Progenitor cell of endocrine pancreas (in vitro differentiated cells): ENCODE data around the gene RPUSD4. TPM values are rescaled to one million over a fixed set of nuclear protein-coding genes. Genes with fewer than 3 reads are reported as not detected.

ENCODE experiments used
- DNase-seq: peaks from one replicate; pipeline ENCODE4 v3.0.0; 2021; ENCODE audit warnings: low spot score; ENCODE audit not compliant: unreplicated experiment
- H3K27ac Mint-ChIP-seq: 2 replicates; pipeline ENCODE4 v1.8.0; 2021; ENCODE audit warnings: mild to moderate bottlenecking, moderate library complexity, mixed read lengths
- H3K27me3 Mint-ChIP-seq: 2 replicates; pipeline ENCODE4 v1.8.0; 2021; ENCODE audit warnings: mixed read lengths
- H3K36me3 Mint-ChIP-seq: 2 replicates; pipeline ENCODE4 v1.8.0; 2022; ENCODE audit warnings: mixed read lengths; ENCODE audit not compliant: insufficient read depth
- H3K4me1 Mint-ChIP-seq: 2 replicates; pipeline ENCODE4 v1.8.0; 2021; ENCODE audit warnings: low read depth, mixed read lengths
- H3K4me3 Mint-ChIP-seq: 2 replicates; pipeline ENCODE4 v1.8.0; 2021; ENCODE audit warnings: low read depth, mild to moderate bottlenecking, moderate library complexity, mixed read lengths
- H3K9me3 Mint-ChIP-seq: 2 replicates; pipeline ENCODE4 v1.8.0; 2021; ENCODE audit warnings: low read depth, mixed read lengths
- total RNA-seq: library from RNA; stranded (reverse); gene quantifications from 2 replicates; pipeline ENCODE4 v1.2.1, GENCODE V29; 2021
- TF ChIP-seq, protein P1 (sequence below): fragments of 200-600 bp; sonication (generic); IDR thresholded peaks from one replicate; pipeline ENCODE4 v1.5.0; 2021; ENCODE audit warnings: antibody characterized with exemption, mild to moderate bottlenecking; ENCODE audit not compliant: unreplicated experiment

The RPUSD4 gene
- total RNA-seq, 1 donor from 2014 or later, result 41.0 TPM

DNA sequence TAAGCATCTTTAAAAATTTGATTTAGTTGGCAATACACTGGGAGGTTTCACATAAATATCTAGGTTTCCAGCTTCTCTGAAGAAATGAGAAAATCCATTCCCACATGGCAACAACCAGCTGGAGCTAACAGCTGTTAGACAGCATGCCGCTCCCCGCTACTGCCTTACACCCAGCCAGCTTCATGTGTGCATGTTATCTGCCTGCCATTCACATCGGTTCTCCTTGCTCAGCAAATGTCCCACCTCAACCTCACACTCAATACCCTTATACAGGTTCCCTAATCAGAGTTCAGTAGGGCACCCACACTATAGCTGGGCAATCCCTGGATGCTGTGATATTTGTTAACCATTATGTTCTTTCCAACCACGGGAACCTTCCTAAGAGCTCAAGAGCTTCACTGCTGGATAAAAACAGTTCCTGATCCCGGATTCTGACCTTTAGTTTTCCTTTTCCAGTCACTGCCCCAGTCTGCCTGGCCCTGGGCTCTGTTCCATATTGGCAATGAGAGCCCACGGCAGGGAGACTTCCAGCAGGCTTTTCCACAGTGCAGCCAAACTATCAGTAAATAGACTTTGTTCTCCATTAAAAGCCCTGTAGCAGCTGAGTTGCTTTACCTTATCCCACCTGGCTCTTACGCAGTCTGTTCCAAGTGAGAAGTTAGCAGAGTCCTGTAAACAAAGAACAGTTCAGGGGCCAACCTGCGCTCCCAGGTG lies 8.6 kb downstream of the RPUSD4 start:
- no peaks in the 10 kb centered on the region for H3K9me3 Mint-ChIP-seq
- no peaks in the 10 kb centered on the region for H3K27me3 Mint-ChIP-seq
- TF ChIP-seq, protein P1, sequence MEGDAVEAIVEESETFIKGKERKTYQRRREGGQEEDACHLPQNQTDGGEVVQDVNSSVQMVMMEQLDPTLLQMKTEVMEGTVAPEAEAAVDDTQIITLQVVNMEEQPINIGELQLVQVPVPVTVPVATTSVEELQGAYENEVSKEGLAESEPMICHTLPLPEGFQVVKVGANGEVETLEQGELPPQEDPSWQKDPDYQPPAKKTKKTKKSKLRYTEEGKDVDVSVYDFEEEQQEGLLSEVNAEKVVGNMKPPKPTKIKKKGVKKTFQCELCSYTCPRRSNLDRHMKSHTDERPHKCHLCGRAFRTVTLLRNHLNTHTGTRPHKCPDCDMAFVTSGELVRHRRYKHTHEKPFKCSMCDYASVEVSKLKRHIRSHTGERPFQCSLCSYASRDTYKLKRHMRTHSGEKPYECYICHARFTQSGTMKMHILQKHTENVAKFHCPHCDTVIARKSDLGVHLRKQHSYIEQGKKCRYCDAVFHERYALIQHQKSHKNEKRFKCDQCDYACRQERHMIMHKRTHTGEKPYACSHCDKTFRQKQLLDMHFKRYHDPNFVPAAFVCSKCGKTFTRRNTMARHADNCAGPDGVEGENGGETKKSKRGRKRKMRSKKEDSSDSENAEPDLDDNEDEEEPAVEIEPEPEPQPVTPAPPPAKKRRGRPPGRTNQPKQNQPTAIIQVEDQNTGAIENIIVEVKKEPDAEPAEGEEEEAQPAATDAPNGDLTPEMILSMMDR, result no peak
- no peak overlapping the region for H3K27ac Mint-ChIP-seq
- peaks cover 35% of the 10 kb centered on the region for H3K36me3 Mint-ChIP-seq
- no peak for DNase-seq
- H3K4me1 Mint-ChIP-seq, result no peaks in the 10 kb centered on the region
- H3K4me3 Mint-ChIP-seq, result no peak overlapping the region

DNA sequence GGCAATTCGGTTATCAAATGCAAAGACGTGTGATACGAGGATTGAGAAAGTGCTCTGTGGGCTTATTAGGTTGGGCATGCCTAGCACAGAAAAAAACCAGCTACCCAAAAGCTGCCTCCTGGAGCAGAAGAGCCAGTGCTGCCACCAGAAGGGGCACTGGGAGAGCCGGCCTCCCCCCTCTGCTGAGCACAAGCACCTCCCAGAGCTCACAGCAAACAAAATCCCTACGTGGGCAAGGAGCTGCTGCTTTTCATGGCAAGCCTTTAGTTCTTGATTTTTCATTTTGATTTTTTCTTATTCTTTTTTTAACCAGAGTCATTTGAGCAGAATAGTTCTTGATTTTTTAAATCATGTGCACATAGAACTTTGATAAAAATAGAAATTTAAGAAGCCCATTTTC lies 12.8 kb downstream of the RPUSD4 start:
- no peak for DNase-seq
- Mint-ChIP-seq H3K4me3 (no peak overlapping the region), H3K4me1 (no peaks in the 10 kb centered on the region), H3K36me3 (peaks cover 52% of the 10 kb centered on the region), H3K27ac (no peak overlapping the region), H3K9me3 (no peaks in the 10 kb centered on the region), H3K27me3 (no peaks in the 10 kb centered on the region)
- TF ChIP-seq, protein P1, result no peak

DNA sequence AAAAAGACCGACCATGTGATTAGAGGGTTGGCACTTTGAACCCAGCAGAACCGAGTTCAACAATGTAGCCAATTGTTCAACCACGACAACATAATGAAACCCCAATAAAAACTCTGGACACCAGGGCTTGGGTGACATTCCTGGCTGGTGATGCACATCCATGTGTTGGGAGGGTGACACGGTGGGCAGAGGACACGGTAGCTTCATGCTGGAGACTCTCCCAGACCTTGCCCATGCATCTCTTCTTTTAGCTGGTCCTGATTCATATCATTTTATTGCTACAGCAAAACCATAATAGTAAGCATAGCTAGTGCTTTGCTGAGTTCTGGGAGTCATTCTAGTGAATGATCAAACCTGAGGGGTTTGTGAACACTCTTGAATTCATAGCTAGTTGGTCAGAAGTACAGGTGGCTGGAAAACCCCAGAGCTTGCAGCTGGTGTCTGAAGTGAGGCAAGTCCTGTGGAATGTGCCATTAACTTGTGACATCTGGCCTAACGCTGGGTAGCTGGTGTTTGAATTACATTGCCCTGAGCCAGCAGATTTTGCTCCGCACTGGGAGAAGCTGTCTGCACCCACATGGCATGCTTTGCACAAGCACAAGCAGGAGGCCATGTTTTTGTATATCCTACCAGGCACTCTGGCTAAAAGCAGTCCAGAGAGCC lies 14.0 kb downstream of the RPUSD4 start:
- H3K9me3 Mint-ChIP-seq, result no peaks in the 10 kb centered on the region
- H3K4me3 Mint-ChIP-seq, result no peak overlapping the region
- peaks cover 50% of the 10 kb centered on the region for H3K36me3 Mint-ChIP-seq
- TF ChIP-seq, protein P1, result no peak
- H3K27me3 Mint-ChIP-seq, result no peaks in the 10 kb centered on the region
- no peak for DNase-seq
- H3K27ac Mint-ChIP-seq, result no peak overlapping the region
- H3K4me1 Mint-ChIP-seq, result no peaks in the 10 kb centered on the region

DNA sequence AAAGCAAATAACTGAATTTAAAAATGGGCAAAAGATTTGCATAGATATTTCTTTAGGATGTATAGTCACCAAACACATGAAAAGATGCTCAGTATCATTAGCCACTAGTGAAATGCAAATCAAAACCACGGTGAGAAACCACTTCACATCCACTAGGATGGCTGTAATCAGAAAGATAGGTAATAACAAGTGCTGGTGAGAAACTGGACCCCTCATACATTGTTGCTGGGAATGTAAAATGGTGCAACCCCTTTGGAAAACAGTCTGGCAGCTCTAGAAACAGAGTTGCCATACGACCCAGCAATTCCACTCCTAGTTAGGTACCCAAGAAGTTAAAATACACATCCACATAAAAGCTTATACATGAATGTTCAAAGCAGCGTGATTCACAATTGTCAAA lies 16.3 kb downstream of the RPUSD4 start:
- TF ChIP-seq, protein P1, result no peak
- no peaks in the 10 kb centered on the region for H3K9me3 Mint-ChIP-seq
- H3K4me1 Mint-ChIP-seq, result no peaks in the 10 kb centered on the region
- H3K27me3 Mint-ChIP-seq, result no peaks in the 10 kb centered on the region
- H3K4me3 Mint-ChIP-seq, result no peak overlapping the region
- DNase-seq, result no peak
- peaks cover 47% of the 10 kb centered on the region for H3K36me3 Mint-ChIP-seq
- no peak overlapping the region for H3K27ac Mint-ChIP-seq

DNA sequence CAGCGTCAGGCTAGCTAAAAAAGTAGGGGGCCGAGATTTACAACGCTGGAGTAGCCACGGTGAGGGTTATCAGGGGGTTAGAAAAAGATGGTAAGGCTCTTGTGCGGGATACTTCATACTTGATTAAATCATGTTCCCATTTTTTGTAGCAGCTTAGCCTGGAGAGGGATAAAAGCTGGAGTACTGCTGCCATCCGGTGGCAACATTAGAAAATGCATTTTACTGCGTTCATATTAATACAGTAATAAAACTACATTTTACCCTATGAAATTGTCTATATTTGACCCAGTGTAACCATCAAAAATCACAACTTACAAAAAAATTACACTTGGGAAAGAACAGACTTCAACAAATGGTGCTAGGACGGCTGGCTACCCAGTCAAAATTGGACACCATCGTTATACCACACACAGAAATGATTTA lies 17.3 kb downstream of the RPUSD4 start:
- Mint-ChIP-seq H3K36me3 (peaks cover 45% of the 10 kb centered on the region), H3K4me3 (no peak overlapping the region), H3K27me3 (no peaks in the 10 kb centered on the region), H3K4me1 (no peaks in the 10 kb centered on the region), H3K9me3 (no peaks in the 10 kb centered on the region), H3K27ac (no peak overlapping the region)
- TF ChIP-seq, protein P1, result peak; percentile 86
- DNase-seq, result no peak
